HEK293T (cell line): ENCODE results near the gene STK4.

ENCODE experiments used
- CTCF ChIA-PET: fragments of 350-600 bp; formaldehyde crosslinking; extraction: SDS; loops from one replicate; lab custom pipeline; 2021; ENCODE audit warnings: antibody characterized with exemption, inconsistent platforms; lab: Yijun Ruan, JAX
- POLR2A ChIA-PET: fragments of 350-600 bp; formaldehyde crosslinking; extraction: SDS; loops from one replicate; lab custom pipeline; 2020; ENCODE audit warnings: antibody characterized with exemption, inconsistent platforms; lab: Yijun Ruan, JAX
- DNase-seq: peaks from one replicate; pipeline ENCODE4 v3.0.0; 2012; ENCODE audit warnings: mixed read lengths; ENCODE audit errors: extremely low spot score
- ARNT ChIP-seq: fragments of 450-650 bp; IDR thresholded peaks from 2 replicates; pipeline ENCODE4 v1.6.1; 2017; ENCODE audit warnings: mild to moderate bottlenecking
- BHLHE40 ChIP-seq: fragments of 450-650 bp; IDR thresholded peaks from 2 replicates; pipeline ENCODE4 v1.6.1; 2016; ENCODE audit warnings: mild to moderate bottlenecking, moderate library complexity, borderline replicate concordance
- CTBP1 ChIP-seq: fragments of 450-650 bp; IDR thresholded peaks from 2 replicates; pipeline ENCODE4 v1.6.1; 2016; ENCODE audit warnings: borderline replicate concordance
- ELF4 ChIP-seq: fragments of 450-650 bp; IDR thresholded peaks from 2 replicates; pipeline ENCODE4 v1.6.1; 2017; ENCODE audit warnings: antibody characterized with exemption
- FOXA1 ChIP-seq: fragments of 450-650 bp; IDR thresholded peaks from 2 replicates; pipeline ENCODE4 v1.6.1; 2016; ENCODE audit warnings: mild to moderate bottlenecking
- FOXK2 ChIP-seq: fragments of 450-650 bp; IDR thresholded peaks from 2 replicates; pipeline ENCODE4 v1.6.1; 2016; ENCODE audit warnings: mild to moderate bottlenecking
- FOXM1 ChIP-seq: fragments of 450-650 bp; IDR thresholded peaks from 2 replicates; pipeline ENCODE4 v1.6.1; 2017; ENCODE audit warnings: mild to moderate bottlenecking, borderline replicate concordance
- HDGF ChIP-seq: fragments of 450-650 bp; IDR thresholded peaks from 2 replicates; pipeline ENCODE4 v1.6.1; 2017; ENCODE audit warnings: antibody characterized with exemption, borderline replicate concordance
- L3MBTL2 ChIP-seq: fragments of 450-650 bp; conservative IDR thresholded peaks from 2 replicates; pipeline ENCODE4 v1.6.1; 2016; ENCODE audit warnings: mild to moderate bottlenecking
- LEF1 ChIP-seq: fragments of 450-650 bp; IDR thresholded peaks from 2 replicates; pipeline ENCODE4 v1.6.1; 2017; ENCODE audit warnings: mild to moderate bottlenecking, borderline replicate concordance
- NFRKB ChIP-seq: fragments of 450-650 bp; IDR thresholded peaks from 2 replicates; pipeline ENCODE4 v1.6.1; 2016; ENCODE audit warnings: mild to moderate bottlenecking, moderate library complexity
- SP1 ChIP-seq: fragments of 450-650 bp; IDR thresholded peaks from 2 replicates; pipeline ENCODE4 v1.6.1; 2017
- SUZ12 ChIP-seq: fragments of 450-650 bp; IDR thresholded peaks from 2 replicates; pipeline ENCODE4 v1.6.1; 2016; ENCODE audit warnings: mild to moderate bottlenecking
- TARDBP ChIP-seq: fragments of 450-650 bp; IDR thresholded peaks from 2 replicates; pipeline ENCODE4 v1.6.1; 2016
- ZNF384 ChIP-seq: fragments of 450-650 bp; IDR thresholded peaks from 2 replicates; pipeline ENCODE4 v1.6.1; 2016
- TF ChIP-seq, protein P1 (sequence below): fragments of 450-650 bp; IDR thresholded peaks from 2 replicates; pipeline ENCODE4 v1.6.1; 2016

The STK4 gene

DNA sequence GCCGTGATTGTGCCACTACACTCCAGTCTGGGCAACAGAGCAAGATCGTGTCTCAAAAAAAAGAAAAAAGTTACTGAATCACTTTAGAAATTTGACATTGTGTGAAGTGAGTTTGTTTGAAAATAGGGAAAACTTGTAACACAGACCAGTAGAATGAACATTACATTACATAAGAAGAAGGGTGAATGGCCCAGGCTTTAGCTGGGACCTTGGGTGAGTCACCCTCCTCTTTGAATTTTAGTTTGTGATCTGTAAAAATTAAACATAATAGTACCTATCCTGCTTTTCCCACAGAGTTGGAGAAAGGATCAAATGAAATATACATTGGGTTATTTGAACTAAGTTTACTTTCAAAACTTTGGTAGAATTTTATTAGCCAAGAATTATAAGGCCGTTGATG is 78.3 kb downstream of the STK4 start:
- DNase-seq = no peak
- ChIA-PET POLR2A (interaction anchor here (1.6 kb wide), 1 partner anchor 247 kb away, joined by 4 read pairs; no protein-coding TSS in a partner anchor), CTCF (interaction anchor here (0.7 to 5.1 kb wide), 19 partner anchors 8 to 249 kb away, joined by 3 to 41 read pairs (median 4); partner anchors contain the start of gene WFDC12)
- TF ChIP-seq ARNT (no peak), FOXM1 (no peak), TARDBP (no peak), FOXK2 (no peak), BHLHE40 (no peak), SUZ12 (no peak), SP1 (no peak), HDGF (no peak), ELF4 (no peak), FOXA1 (no peak), ZNF384 (no peak), NFRKB (no peak), LEF1 (no peak), CTBP1 (no peak), L3MBTL2 (no peak)
- TF ChIP-seq, protein P1, sequence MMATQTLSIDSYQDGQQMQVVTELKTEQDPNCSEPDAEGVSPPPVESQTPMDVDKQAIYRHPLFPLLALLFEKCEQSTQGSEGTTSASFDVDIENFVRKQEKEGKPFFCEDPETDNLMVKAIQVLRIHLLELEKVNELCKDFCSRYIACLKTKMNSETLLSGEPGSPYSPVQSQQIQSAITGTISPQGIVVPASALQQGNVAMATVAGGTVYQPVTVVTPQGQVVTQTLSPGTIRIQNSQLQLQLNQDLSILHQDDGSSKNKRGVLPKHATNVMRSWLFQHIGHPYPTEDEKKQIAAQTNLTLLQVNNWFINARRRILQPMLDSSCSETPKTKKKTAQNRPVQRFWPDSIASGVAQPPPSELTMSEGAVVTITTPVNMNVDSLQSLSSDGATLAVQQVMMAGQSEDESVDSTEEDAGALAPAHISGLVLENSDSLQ = no peak

DNA sequence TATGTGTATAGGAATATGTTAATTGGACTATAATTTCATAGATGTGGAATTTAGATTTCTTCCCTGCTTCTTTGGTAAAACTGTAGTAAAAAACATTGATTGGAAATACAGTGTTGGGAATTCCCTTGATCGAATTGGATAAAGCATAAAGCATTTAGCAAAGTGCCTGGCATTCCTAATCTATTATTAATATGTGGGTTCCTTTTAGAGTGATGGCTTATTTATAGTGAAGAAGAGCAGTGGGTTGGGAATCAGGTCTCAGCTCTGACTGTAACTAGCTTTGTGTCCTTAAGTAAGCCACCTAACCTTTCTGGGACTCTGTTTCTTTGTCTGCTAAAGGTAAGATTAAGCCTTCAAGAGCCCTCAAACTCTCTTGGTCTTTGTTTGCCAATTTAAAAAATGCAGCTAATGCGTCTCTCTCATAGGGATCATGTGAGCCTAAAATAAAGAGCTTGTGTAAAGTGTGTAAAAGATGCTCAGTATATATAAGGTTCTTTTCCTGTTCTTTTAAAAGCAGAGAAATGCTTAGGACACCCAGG is 81.3 kb downstream of the STK4 start:
- CTCF ChIA-PET = no interaction called here
- POLR2A ChIA-PET = no interaction called here
- TF ChIP-seq L3MBTL2 (no peak), TARDBP (no peak), SP1 (no peak), FOXA1 (no peak), LEF1 (no peak), ELF4 (no peak), BHLHE40 (no peak), SUZ12 (no peak), ARNT (no peak)
- DNase-seq = no peak

DNA sequence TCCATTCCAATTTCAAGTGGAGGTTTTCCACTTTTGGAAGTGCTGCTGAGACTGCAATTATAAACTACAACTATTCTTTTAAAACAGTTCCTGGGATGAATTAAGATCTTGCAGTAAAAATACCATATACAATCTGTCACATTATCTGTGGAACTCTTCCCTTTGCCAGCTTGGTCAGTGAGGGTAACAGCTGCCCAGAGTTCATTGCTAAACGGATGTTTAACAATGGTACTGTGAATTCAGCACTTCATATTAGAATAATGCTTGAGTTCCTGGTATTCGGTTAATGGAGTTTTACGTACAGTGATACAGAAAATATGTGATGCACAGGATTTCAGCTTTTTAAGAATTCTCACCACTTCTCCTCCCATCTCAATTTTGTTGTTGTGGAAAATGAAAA is 83.1 kb downstream of the STK4 start:
- POLR2A ChIA-PET = no interaction called here
- TF ChIP-seq SUZ12 (no peak), HDGF (no peak), NFRKB (no peak), ZNF384 (no peak), ARNT (no peak), BHLHE40 (no peak), ELF4 (no peak), FOXK2 (no peak), LEF1 (no peak)
- CTCF ChIA-PET = interaction anchor here (1.3 kb wide), 1 partner anchor 62 kb away, joined by 3 read pairs; no protein-coding TSS in a partner anchor
- DNase-seq = no peak

DNA sequence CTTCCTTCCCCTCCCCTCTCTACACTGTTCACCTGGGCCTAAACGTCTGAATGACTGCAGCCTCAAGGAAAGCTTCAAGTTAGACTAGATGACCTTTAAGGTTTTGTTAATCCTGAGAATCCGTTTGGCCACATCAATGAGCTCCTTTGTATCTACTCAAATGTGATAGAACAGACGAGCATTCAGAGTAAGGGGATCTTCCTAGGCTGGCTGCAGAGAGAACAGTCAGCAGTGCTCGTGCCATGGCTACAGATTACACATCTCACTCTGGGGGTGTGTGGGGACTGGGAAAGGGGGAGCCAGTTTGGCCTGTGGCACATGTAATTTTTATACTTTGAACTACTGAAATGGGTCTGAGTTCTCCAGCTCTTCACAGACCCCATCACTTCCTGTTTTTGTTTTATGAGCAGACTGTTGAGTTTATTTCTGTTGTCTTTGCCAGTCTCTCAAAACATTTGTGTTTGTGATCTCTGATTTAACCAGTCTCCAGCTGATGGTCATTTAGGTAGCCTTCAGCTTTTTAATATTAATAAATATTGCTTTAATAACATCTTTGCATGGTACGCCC is 83.7 kb downstream of the STK4 start:
- ChIA-PET POLR2A (no interaction called here), CTCF (interaction anchor here (1.3 kb wide), 1 partner anchor 62 kb away, joined by 3 read pairs; no protein-coding TSS in a partner anchor)
- no peak for DNase-seq
- TF ChIP-seq ARNT (no peak), FOXA1 (no peak), ELF4 (no peak), HDGF (no peak), LEF1 (no peak), L3MBTL2 (no peak), SP1 (no peak), SUZ12 (no peak)

DNA sequence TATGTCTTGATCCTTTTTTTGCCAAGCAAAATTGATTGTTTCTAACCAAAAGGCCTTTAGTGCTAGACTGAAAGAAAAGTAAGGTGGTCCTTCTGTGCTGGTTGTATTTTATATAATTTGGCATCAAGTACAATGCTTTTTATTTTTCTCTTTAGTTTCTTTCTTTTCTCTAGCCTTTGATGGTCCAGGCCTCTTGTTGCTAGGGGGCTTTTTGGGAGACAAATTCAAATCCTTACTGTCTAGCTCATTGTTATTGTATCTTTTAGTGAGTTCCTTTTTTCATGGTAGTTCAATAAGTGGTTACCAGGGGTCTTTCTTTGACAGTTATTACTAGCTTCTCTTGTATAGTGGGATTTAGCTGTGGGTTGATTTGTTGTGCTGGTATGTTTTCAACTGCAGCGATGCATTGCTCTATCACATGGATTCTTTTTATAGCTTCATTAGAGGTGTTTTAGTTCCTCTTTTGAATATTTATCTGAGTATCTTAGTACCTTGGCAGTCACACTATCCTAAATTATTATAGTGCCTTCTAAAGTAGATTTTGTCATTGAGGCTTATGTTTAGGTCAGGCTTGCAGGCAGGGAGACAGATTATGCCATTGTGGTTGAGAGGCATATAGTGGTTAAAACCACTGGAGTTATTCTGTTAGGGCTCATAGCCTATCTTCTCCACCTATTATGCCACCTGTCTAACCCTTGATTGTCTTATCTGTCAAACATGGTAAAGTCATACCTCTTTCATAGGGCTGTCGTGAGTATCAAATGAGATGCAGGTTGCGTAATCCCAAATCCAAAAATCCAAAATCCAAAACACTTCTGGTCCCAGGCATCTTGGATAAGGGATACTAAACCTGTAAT is 85.1 kb downstream of the STK4 start:
- no peak for TF ChIP-seq FOXM1
- no peak for TF ChIP-seq CTBP1
- TF ChIP-seq LEF1 = no peak
- no peak for TF ChIP-seq HDGF
- TF ChIP-seq FOXA1 = no peak
- TF ChIP-seq NFRKB = no peak
- no peak for TF ChIP-seq SUZ12
- no peak for TF ChIP-seq ARNT
- TF ChIP-seq ZNF384 = no peak
- TF ChIP-seq ELF4 = no peak
- TF ChIP-seq FOXK2 = no peak
- no peak for TF ChIP-seq BHLHE40
- TF ChIP-seq, protein P1 = no peak
- TF ChIP-seq TARDBP = no peak
- ChIA-PET POLR2A (no interaction called here), CTCF (interaction anchor here (0.8 kb wide), 1 partner anchor 240 kb away, joined by 3 read pairs; no protein-coding TSS in a partner anchor)
- no peak for DNase-seq

DNA sequence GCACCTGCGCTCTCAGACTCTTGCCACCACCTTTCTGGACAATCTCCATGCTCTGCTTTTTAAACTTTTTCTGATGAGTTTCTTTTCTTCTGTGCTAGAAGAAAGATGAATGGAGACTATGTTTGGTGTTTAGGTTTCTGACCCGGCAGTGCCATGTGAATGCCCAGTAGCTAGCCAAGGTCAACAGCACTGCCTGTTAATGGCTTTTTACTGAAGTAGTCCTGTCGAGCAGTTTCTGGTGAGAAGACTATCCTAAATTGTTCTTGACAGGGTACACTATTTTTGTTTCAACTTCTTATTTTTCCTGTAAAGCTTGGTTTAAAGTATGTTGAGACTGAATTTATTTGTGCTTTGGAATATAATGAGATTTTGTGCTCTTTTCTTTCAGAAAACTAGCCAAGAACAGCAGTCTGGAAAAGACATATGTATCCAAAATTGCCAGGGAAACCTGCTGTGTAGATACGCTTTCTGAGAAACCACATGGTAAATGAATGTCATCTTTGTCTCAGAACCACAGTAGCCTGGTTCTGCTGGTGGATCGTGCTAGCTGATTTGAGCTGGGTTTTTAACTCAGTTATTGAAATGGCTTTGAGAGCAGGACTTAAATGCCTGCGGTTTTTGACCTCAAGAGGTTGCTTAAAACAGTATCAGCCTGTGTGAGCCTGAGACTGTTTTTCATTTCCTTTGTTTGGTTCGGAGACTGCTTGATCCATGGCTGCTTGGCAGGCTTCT is 86.6 kb downstream of the STK4 start:
- TF ChIP-seq FOXK2 (no peak), L3MBTL2 (no peak), CTBP1 (no peak), ARNT (no peak), HDGF (no peak)
- TF ChIP-seq, protein P1 = no peak
- no peak for DNase-seq
- POLR2A ChIA-PET = no interaction called here
- CTCF ChIA-PET = interaction anchor here (0.6 to 0.8 kb wide), 2 partner anchors 9 to 12 kb away, joined by 3 to 4 read pairs; no protein-coding TSS in a partner anchor
